GM12875 (cell line): ENCODE measurements around the gene ITPRIPL2.

Experiments
- H3K4me3 ChIP-seq: one replicate; pipeline ENCODE4 v1.5.1; 2011; ENCODE audit warnings: low read depth, low read length, control low read depth
- TF ChIP-seq, protein P1 (sequence below): IDR thresholded peaks from 2 replicates; pipeline ENCODE4 v1.5.1; 2011; ENCODE audit warnings: low read depth, mild to moderate bottlenecking, control low read depth, inconsistent platforms, low read length, moderate library complexity, borderline replicate concordance; ENCODE audit not compliant: insufficient read depth

The ITPRIPL2 gene

DNA sequence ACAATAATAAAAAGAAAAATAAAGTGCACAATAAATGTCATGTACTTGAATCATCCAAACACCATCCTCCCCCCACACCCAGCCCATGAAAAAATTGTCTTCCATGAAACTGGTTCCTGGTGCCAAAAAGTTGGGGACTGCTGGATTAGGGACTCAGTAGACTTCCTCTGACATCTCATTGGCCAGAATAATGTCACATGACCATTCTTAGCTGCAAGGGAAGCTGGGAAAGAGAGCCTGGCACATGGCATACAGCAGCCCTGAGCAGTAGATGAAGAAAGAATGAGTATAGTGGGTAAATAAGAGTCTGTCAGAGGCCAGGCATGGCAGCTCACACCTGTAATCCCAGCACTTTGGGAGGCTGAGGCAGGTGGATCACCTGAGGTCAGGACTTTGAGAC is 12.5 kb downstream of the ITPRIPL2 start:
- no peak overlapping the region for H3K4me3 ChIP-seq
- TF ChIP-seq, protein P1, sequence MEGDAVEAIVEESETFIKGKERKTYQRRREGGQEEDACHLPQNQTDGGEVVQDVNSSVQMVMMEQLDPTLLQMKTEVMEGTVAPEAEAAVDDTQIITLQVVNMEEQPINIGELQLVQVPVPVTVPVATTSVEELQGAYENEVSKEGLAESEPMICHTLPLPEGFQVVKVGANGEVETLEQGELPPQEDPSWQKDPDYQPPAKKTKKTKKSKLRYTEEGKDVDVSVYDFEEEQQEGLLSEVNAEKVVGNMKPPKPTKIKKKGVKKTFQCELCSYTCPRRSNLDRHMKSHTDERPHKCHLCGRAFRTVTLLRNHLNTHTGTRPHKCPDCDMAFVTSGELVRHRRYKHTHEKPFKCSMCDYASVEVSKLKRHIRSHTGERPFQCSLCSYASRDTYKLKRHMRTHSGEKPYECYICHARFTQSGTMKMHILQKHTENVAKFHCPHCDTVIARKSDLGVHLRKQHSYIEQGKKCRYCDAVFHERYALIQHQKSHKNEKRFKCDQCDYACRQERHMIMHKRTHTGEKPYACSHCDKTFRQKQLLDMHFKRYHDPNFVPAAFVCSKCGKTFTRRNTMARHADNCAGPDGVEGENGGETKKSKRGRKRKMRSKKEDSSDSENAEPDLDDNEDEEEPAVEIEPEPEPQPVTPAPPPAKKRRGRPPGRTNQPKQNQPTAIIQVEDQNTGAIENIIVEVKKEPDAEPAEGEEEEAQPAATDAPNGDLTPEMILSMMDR = no peak

DNA sequence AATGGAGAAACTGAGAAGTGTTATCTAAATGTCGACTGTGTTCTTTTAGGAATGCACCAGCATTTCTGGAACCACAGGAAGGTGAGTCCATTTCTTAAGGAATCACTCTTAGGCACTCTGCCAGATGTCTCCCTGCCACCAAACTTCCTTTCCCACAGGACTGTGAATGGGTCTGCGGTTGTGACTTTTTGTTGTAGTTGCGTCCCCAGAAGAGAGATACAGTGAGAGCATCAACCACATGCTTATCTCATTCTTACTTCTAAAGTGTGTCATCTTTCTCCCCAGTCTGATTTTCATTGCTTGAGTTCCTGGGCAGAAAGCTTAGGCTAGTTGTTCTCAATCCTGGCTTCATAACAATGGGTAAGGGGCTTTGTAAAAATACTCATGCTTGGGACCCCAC is 13.4 kb downstream of the ITPRIPL2 start:
- TF ChIP-seq, protein P1 = no peak
- H3K4me3 ChIP-seq = no peak overlapping the region

DNA sequence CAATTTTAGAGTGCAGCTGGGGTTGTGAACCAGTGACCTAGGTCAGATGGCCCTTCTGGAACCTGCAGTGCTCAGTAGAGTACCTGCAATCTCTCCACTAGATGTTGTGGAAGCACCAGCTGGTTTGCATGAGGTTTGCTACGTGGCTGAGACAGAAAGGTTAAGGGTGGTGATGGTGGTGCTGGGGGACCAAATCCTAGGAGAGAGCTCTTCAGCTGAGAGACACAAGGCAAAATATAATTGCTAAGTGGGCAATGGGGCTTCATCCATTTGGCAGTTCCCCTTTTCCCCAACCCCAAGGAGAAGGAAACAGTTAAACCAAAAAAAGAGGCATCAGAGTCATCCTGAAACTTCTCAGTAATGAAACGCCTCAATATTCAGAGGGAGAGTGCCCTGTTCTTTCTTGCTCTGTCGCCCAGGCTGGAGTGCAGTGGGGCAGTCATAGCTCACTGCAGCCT is 13.9 kb downstream of the ITPRIPL2 start:
- no peak overlapping the region for H3K4me3 ChIP-seq
- TF ChIP-seq, protein P1 = no peak

- TF ChIP-seq, protein P1 = no peak
- H3K4me3 ChIP-seq = no peak overlapping the region
Observed at GRCh38 chr16:19128454-19129200, 14.9 kb downstream of the ITPRIPL2 start.

DNA sequence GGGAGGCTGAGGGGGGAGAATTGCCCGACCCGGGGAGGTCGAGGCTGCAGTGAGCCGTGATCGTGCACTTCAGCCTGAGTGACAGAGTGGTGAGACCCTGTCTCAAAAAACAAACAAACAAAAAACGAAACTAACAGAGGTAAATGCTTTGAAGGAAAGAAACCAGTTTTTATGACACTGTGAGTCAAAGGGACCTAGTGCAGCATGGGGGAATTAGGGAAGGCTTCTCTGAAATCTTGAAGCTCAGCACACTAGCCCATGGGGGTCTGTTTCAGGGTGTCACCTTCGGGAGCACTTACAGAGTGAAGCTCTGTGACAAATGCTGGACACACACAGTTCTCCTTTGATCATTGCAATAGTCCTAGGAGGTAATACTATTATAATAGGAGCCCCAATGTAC is 16.6 kb downstream of the ITPRIPL2 start:
- no peak overlapping the region for H3K4me3 ChIP-seq

DNA sequence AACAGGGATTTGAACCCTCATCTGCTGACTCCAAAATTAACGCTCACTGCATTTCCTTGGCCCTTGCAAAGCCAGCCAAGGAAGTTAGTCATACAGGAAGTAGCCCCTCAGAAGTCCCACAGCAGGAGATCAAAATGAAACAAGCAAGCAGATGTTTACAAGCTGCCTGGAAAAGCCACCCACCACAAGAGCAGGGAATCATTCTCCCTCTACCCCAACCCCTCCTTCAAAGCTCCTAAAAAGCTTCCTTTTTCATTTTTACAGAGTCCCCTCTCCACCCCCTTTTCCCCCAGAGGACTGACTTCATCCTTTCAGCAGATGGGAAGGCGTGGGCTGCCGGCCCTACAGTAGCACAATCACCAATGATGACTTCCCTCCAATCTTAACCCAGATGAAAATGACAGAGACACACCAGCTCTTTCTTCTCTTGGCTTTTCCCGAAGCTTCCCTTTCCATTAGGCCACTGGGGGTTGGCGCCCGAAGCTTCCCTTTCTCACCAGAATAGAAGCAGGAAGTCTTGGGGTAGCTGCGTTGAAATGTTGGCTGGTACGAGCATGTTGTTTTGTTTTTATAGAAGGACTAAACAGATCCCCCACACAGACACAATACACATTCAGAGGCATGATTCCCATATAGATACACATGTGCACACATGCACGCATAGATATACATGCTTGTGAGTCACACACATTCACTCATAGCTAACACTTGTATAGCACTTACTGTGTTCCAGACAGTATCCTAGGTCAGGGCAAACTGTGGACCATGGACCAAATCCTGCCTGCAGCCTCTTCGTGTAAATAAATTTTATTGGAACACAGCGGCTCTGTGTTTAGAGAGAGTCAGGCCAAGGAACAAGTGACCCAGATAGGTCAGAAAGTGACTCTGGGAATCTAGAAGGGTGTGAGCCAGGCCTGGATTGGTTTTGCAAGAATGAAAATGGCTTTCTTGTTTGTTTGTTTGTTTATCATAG is 17.4 kb downstream of the ITPRIPL2 start:
- TF ChIP-seq, protein P1 = no peak
- H3K4me3 ChIP-seq = no peak overlapping the region

More for the DNA sequence above, 16.6 kb downstream of the ITPRIPL2 start:
- TF ChIP-seq, protein P1 = no peak
